ENCODE data around the gene CAMTA1.

The CAMTA1 gene

GRCh38 chr1:7049913-7050625 is 264.8 kb downstream of the CAMTA1 start:
- H3K4me3 ChIP-seq (ENCODE audit: low read depth, low read length) = no peak overlapping the region
- no peak for TF ChIP-seq CTCF (conservative IDR thresholded peaks at IDR 0.05; ENCODE audit: low read depth, low read length)
- DNase-seq (ENCODE audit: low read depth) = no peak

DNA sequence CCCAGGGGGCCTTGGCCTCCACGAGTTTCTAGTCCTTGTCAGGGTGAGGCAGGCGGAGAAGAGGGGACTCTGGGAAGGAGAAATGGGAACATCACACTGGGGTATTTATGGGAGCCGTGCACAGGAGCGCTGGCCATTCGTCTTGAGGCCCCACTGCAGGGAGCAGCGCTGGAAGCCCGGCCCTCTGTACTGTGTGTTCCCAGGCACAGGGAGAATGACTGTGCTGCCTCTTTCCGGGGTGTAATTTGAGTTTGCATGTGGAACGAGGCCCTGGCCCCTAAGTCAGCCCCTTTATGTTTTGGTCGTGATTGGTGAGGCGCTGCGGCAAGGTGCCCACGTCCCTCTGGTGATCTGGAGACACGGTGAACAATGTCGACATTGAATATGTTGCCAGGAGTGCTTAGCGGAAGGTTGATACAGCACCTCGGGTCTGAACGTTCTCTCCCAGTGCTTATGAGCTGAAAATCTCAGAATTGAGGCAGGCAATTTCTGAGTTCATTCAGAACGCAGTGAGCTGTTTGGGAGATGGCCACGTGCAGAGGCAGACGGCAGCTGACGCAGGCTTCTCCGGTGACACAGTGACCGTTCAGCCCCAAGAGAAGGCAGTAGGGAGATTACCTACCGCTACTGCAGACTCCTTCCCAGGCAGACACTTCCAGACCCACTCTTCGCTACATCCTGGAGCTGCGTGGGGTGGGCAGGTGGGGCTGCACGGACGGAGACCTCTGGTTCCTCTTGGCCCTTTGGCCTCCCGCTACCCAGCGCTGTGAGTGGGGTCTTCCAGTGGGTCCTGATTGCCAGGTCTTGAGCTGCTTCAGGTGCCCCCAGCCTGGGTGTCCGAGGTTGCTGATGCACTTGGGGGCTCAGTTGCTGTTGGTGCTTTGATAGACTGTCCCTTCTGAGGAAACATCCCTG is 265.8 kb downstream of the CAMTA1 start:
- DNase-seq (ENCODE audit: low read depth) = no peak
- no peak for TF ChIP-seq CTCF (conservative IDR thresholded peaks at IDR 0.05; ENCODE audit: low read depth, low read length)

GRCh38 chr1:7052701-7053100 is 267.4 kb downstream of the CAMTA1 start:
- H3K4me3 ChIP-seq (ENCODE audit: low read depth, low read length) = no peak overlapping the region
- TF ChIP-seq CTCF (conservative IDR thresholded peaks at IDR 0.05; ENCODE audit: low read depth, low read length) = no peak
- no peak for DNase-seq (ENCODE audit: low read depth)

More for the DNA sequence above, 265.8 kb downstream of the CAMTA1 start:
- H3K4me3 ChIP-seq (ENCODE audit: low read depth, low read length) = no peak overlapping the region

GRCh38 chr1:7060745-7061144 is 275.5 kb downstream of the CAMTA1 start:
- DNase-seq (ENCODE audit: low read depth) = no peak
- no peak for TF ChIP-seq CTCF (conservative IDR thresholded peaks at IDR 0.05; ENCODE audit: low read depth, low read length)
- H3K4me3 ChIP-seq (ENCODE audit: low read depth, low read length) = no peak overlapping the region

GRCh38 chr1:7062346-7063061 is 277.2 kb downstream of the CAMTA1 start:
- H3K4me3 ChIP-seq (ENCODE audit: low read depth, low read length) = no peak overlapping the region
- no peak for TF ChIP-seq CTCF (conservative IDR thresholded peaks at IDR 0.05; ENCODE audit: low read depth, low read length)
- no peak for DNase-seq (ENCODE audit: low read depth)

DNA sequence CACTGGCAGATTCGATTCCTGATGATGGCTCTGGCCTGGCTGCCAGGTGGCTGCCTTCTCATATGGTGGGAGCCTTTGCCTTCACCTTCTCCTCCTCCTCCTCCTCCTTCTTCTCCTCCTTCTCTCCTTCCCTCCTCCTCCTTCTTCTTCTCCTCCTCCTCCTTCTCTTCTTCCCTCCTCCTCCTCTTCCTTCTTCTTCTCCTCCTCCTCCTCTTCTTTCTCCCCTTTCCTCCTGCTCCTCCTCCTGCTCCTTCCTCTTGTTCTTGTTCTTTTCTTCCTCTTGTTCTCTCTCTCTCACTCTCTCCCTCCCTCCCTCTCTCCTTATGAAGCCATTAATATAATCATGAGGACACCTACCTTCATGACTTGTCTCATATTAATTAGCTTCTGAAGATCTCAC is 278.7 kb downstream of the CAMTA1 start:
- TF ChIP-seq CTCF (conservative IDR thresholded peaks at IDR 0.05; ENCODE audit: low read depth, low read length) = no peak
- H3K4me3 ChIP-seq (ENCODE audit: low read depth, low read length) = no peak overlapping the region
- no peak for DNase-seq (ENCODE audit: low read depth)

Measured in choroid plexus epithelial cell (primary cell).